Anterior cingulate cortex (tissue), 58 donors: ENCODE measurements around the gene LZTS2.

Experiments used
- DNase-seq, 58 donors: peaks; one replicate each; lab custom pipeline; 2025; lab: John Stamatoyannopoulos, UW

Gene LZTS2

DNA sequence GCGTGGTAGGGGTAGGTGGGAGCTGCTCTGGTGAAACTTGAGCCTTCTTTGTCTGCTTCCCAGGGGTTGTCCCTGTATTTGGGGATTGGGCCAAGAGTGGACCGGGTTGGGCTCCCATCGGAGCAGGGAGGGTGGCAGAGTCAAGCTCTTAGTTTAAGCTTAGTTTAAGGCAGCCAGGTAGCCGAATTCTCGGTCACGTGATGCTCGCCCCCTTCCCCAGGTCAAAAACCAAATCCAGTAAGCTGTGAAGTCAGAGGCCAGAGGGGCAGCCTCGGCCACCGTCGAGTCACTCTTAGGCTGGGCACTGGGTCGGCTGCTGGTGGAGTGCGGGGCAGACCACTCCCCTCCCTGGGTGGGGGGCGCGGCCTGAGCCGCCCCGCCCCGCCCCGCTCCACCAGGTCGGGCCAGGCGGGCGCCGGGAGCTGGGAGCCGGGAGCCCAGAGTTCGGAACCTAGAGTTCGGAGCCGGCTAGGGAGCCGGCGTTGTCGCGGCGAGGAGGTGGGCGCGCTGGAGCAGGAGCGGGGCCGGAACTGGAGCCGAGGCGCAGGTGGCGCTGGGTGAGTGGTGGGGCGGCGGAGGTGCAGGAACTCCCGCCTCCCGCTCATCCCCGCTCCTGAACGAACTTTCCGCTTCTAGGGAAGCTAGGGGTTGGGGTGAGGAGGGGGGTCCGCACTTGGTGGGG, 2.8 kb upstream of the LZTS2 start:
- peak in 6 of 58 donors; percentile 16 to 57 (median 43) for DNase-seq

DNA sequence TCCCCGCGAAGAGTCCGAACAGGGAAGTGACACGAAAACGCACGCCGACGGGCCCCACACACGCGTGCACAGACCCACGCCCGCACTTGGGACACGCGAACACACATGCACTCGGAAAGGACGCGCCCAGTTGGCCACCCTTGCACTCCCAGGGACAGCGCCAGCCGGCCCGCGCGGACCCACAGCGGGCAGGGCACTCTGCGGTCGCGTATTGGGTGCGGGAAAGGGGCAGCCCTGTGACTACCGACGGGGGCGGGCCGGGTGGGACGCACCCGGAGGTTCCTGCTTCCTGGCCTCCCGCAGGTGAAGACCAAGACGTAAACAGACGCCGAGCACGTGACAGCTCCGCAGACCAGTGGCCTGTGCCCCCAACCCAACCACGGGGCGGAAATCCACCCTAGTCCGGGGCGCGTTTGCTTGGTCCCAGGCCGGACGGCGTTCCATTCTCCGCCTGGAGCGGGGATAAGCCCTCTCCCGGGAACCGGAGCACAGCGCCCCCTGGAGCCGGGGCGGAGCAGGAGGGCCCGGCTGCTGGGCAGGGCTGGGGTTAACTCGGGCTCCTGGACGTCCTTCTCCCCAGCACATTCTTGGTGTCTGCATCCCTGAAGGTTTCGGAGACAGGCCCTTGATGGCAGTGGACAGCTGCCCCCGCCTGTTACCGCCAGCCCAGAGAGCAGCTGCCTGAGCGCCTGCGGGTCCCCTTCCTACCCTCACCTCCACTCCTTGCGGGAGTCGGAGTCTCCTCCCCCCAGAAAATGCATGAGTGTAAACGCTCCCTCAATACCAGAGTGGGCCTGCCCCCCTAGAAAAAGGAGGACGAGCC, 2.0 kb upstream of the LZTS2 start:
- peak in 49 of 58 donors; percentile 23 to 85 (median 72) for DNase-seq

DNA sequence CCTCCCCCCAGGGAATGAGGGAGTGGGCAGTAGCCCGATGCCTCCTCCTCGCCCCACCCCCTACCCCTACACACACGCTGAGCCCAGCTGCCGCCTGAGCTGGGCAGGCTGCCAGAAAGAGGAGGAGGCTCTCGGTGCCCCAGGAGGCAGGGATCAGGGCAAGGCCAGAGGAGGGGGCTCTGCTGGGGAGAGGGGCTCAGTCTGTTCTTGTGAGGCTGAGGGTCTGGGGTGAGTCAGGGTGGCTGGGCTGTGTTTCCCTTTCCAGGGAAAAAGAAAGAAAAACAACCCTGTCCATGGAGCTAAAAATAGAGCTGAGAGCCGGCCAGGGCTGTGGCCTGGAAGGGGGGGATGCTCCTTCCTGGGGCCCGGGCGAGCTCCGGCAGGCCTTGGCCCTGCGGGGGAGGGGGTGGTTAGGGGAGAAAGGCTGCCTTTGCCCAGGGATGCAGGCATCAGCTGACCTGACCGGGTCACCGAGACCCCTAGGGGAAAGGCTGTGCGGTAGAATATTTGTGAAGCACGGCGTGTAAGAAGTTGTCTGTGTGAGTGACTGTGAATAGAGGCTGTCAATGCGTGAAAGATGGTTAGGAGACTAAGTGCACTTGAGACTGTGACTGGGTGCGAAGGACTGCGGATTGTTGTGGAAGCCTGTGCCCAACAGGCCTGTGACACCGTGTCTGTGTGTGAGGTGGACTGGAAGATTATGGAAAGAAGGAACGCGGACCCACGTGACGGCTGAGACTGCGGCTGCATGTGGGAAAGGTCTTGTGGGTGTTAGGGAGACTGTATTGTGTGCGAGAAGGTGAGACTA, 1.2 kb upstream of the LZTS2 start:
- DNase-seq = peak; percentile 5 to 96 (median 84)

DNA sequence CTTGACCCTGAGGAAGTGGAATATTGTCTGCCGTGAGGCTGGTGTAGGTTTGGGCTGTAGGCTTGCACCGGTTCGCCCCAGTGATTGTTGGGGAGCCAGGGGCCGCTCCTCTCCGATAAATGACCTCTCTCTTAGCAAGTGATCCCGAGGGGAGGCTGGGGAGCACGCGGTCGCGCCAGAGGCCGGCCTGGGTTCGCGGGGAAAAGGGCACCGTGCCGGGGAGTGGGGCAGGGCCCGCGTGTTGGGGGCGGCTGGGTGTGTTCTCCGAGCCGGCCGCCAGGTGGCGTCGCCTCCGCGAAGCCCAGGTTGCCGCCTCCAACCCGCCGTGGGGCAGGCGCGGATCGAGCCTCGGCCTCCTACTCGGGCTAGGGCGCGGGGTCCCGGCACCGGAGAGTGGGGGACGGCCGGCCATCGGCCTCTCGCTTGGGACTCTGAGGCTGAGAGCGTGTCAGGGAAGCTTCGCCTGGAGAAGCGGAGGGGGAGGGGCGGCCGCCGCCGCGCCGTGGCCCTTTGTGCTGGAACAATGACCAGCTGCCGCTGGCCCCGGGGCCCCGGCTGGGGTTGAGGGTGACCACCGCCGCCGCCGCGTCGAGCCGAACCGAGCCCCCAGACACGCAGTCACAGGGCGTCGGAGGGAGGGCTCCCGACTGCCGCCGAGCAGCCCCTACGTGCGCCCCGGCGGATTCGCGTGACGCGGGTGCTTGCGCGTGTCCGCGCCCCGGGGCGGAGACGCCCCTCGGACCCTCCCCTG, 442 bp upstream of the LZTS2 start:
- peak; percentile 43 to 88 (median 78) for DNase-seq

DNA sequence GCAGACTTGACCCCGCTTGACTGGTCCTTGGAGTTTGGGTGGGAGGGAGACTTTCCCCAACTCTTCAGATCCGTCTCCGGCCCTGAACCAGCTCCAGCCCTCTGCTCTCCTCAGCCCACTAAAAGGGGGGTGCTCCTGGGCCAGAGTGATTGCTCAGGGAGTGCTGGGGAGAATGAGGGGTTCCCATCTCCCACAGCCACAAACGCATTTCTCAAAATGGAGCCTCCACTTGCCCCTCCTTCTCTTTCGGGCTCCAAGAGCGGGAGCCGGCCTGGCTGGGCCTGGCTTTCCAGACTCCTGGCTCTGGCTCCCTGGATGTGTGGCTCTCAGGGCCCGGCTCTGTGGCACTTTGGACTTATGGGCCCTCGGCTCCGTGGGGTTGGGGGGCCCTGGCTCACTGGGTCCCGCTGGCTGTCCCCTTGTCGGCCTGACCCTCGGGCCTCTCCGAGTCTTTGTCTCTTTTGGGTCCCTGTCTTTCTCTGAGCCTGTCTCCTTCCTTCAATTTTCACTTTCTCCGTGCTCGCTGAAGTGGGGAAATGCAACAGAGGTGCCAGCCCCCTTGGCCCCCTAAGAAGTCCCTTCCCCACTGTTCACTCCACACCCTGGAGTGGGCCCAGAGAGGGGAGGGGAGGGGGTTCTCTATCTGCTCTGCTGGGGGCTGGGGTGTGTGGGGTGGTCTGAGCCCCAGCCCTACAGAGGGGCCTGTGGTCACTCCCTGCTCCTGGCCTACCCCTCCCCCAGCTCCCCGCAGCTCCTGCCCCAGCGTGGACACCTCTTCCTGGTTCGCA, 713 bp downstream of the LZTS2 start:
- DNase-seq = peak in 27 of 58 donors; percentile 21 to 69 (median 51)

DNA sequence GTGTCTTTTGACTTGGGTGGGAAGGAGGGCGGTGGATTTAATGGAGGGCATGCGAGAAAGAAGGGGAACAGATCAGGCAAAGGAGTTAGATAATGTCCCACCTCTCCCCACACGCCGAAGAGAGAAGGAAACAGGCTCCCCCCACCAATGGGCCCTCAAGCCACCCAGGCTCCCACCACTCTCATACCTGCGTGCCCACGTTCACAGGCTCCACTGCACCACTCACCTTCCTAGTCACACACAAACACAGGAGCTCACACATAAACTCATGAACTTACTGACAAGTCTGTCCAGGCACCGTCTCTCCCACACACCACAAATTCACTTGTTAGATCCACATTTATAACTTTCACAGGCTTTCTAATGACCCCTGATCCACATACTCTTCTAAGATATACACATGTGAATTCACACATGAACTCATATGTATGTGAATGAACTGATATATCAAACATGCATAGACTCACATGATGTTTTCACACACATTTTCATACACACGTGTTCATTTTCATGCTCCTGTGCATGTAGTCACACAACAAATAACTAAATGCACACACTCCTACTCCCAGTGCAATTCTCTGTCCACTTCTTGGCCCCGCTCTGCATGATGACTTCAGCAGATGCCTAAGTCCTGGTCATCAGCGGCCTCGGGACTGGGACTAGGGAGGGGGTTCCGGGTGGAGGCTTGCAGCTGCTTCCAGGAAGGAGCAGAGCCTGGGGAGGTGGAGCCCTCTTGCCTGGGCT, 1.5 kb downstream of the LZTS2 start:
- peak in 47 of 58 donors; percentile 12 to 85 (median 45) for DNase-seq

DNA sequence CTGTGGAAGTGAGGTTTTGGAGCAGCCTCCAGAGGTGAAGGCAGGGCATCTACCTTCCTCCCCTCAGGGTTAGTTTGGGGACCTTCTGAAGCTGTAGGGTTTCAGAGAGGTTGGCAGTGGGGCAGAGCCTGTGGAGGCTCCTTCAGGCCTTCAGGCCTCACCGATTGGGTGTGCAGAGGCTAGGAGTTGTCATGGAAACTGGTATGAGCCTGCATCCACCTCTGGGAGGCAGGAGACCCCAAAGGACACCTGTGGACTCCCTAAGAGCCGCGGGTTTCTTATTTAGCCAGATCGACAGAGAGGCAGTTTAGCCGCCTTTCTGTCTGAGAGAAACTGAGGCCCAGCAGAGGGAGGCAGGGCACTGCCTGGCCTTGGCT, 2.0 kb downstream of the LZTS2 start:
- DNase-seq = no peak

DNA sequence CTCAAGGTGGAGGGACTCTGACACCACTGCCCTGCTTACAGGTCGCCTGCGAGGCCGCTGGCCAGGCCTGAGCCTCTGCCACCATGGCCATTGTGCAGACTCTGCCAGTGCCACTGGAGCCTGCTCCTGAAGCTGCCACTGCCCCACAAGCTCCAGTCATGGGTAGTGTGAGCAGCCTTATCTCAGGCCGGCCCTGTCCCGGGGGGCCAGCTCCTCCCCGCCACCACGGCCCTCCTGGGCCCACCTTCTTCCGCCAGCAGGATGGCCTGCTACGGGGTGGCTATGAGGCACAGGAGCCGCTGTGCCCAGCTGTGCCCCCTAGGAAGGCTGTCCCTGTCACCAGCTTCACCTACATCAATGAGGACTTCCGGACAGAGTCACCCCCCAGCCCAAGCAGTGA, 2.8 kb downstream of the LZTS2 start:
- DNase-seq = no peak

DNA sequence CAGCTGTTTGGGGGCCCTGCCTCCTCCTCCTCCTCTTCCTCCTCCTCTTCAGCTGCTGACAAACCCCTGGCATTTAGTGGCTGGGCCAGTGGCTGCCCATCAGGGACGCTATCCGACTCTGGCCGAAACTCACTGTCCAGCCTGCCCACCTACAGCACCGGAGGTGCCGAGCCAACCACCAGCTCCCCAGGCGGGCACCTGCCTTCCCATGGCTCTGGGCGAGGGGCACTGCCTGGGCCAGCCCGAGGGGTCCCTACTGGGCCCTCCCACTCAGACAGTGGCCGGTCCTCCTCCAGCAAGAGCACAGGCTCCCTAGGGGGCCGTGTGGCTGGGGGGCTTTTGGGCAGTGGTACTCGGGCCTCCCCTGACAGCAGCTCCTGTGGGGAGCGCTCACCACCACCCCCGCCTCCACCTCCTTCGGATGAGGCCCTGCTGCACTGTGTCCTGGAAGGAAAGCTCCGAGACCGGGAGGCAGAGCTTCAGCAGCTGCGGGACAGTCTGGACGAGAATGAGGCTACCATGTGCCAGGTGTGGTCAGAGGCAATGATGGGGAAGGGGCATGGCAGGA, 4.1 kb downstream of the LZTS2 start:
- DNase-seq = no peak

DNA sequence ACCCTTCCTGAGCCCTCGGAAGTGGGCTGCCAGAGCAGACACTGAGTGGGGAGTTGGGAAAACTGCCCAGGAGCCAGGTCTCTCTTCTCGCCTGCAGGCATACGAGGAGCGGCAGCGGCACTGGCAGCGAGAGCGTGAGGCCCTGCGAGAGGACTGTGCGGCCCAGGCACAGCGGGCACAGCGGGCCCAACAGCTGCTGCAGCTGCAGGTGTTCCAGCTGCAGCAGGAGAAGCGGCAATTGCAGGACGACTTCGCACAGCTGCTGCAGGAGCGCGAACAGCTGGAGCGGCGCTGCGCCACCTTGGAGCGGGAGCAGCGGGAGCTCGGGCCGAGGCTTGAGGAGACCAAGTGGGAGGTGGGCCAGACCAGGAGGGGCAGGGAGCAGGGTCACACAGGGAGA, 5.8 kb downstream of the LZTS2 start:
- DNase-seq = no peak

DNA sequence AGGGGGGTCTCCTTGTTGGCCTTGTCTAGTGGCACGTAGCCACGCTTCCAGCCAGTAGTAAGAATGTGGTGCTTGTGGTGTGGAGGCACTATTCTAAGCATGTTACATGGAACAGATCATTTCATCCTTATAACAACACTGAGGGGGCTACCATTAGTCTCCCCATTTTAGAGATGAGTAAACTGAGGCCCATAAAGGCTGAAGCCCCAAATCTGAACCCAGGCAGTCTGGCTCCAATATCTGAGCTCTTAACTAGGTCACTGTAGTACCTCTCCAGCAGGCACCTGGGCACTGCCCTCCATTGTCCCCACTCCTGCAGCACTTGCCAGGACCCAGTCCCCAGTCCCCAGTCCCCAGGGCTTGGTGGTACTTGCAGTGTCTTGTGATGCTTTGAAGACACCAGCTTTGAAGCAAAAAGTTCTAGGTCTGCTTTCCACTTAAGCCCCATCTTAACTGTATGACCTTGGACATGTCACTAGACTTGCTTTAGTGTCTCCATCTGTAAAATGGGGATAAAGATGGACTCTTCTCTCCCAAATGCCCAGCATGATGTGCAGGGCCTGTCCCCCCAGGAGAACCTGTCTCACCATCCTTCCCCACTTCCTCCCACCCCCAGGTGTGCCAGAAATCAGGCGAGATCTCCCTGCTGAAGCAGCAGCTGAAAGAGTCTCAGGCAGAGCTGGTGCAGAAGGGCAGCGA, 6.4 kb downstream of the LZTS2 start:
- no peak for DNase-seq

DNA sequence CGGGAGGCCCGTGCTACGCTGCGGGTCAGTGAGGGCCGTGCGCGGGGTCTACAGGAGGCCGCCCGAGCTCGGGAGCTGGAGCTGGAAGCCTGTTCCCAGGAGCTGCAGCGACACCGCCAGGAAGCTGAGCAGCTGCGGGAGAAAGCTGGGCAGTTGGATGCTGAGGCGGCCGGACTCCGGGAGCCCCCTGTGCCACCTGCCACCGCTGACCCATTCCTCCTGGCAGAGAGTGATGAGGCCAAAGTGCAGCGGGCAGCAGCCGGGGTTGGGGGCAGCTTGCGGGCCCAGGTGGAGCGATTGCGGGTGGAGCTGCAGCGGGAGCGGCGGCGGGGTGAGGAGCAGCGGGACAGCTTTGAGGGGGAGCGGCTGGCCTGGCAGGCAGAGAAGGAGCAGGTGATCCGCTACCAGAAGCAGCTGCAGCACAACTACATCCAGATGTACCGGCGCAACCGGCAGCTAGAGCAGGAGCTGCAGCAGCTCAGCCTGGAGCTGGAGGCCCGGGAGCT, 7.0 kb downstream of the LZTS2 start:
- DNase-seq = peak in 17 of 58 donors; percentile 18 to 70 (median 52)

DNA sequence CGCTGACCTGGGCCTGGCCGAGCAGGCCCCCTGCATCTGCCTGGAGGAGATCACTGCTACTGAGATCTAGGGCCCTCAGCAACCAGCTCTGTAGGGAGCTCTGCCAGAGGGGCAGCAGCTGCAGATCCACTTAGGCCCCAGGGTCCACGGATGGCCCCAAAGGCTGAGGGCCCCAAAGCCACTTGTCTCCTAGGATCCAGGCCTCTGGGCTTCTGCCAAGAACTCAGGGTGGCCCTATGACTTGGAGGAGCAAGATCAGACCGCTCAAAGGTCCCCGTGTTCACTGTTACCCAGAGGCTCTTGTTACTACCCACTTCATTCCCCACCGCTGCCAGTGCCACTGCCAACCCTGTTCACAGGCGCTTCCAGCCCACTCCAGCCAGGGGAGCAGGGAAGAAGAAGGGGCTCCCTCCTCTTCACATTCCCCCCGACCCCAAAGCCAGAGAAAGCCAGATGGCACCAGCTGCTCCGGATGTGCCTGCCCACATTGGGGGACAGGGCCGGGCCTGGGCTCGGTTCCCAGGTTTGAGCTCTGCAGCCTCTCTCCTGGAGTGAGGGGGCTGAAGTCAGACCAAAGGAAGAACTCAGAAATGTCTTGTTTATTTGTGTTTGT, 7.6 kb downstream of the LZTS2 start:
- DNase-seq = peak in 16 of 58 donors; percentile 14 to 69 (median 46)

DNA sequence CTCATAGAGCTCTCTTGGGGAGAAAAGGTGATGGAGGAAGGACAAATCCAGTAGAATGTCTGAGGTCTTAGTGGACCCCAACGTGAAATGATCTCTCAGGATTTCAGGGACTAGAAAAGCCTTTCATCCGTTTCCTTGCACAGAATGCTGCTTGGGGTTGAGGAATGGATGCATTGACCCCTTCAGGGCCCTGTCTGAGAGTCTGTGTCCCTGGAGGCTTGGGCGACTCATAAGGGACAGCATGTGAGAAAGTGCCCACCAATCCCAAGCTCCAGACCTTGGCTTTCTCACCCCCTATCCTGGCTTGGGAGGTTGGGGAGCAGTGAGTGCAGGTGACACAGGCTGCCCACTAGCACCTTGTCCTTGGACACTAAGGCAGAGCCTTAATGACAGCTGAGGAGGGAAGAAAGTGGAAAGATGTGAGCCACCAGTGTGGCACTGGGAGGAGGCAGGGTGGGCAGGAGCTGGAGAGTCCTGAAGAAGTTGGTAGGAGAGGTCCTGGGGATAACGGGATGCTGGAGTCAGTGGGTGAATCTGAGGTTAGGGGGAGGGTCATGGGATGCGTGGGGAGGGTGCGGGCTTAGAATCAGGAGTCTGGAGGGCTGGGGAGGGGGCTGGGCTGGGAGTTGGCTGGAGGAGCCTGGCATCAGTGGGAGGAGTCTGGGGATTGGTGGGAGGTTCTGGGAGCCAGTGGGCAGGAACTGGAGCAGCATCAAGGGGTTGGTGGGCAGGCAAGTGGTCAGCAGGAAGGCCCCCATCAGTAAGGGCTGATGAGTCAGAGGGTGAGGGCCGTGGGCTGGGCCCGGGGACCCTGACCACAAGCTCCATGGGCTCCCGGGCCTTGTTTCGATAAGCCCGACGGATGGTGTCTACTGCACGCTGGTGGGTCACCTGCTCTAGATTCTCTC, 8.6 kb downstream of the LZTS2 start:
- DNase-seq = peak in 26 of 58 donors; percentile 16 to 75 (median 52)

DNA sequence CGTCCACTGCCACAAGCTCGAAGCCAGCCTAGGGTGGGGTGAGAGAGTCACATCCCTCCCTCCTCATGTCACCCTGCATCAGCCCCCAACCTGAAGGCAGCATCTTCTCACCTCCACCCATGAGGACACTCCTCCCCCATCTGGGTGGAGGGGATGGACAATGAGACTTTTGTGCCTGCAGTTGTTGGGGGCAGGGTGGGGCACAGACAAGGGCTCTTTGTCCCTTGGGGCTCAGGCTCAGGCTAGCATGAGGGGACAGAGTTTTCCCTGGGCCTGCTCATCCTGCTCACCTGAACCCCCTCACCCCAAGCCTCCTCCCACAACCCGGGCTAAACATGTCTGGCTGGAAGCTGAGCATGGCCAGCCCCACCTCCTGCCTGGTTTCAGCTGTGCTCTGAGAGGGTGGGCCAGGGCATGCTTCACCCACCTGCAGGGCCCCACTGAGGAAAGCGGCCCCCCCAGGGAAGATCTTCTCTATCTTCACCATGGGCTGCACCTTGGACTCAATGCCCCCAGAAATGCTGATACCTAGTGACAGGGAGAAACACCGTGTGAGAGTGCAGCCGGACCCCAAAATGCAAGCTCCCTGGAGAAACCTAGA, 9.3 kb downstream of the LZTS2 start:
- DNase-seq = peak in 44 of 58 donors; percentile 16 to 88 (median 64)

DNA sequence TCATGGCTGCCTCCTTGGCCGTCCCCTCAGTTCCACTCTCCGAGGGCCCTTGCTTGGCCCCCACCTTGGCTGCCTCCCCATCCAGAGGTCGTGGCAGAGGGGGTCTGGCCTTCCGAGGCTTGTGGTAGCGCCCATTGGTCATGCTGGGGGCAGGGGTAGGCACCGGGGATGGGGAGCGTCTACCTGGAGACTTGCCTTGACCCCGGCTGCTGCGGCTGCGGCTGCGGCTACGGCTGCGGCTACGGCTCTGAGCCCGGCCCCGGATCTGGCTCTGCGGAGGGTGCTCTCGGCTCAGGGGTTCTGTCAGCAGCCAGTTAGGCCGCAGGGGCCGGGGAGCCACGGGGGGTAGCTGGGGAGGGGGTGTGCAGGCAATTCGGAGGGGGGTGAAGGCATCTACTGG, 10.7 kb downstream of the LZTS2 start:
- no peak for DNase-seq
